Erythroblast (primary cell): ENCODE results near the gene SPATS2L.

Experiments
- GATA1 ChIP-seq: IDR thresholded peaks from 2 replicates; pipeline ENCODE4 v1.6.1; 2011; ENCODE audit warnings: low read depth, mild to moderate bottlenecking, control low read depth, low read length, moderate library complexity
- POLR2A ChIP-seq: IDR thresholded peaks from 2 replicates; pipeline ENCODE4 v1.6.1; 2011; ENCODE audit warnings: mild to moderate bottlenecking, low read length

GRCh38 chr2:200399636-200400035 is 93.1 kb downstream of the SPATS2L start:
- TF ChIP-seq GATA1 (no peak), POLR2A (no peak)
